Large intestine (tissue), 3 donors: ENCODE results near the gene CCDC85C. TPM values are rescaled to one million over a fixed set of nuclear protein-coding genes. Genes with fewer than 3 reads are reported as not detected.

Source experiments
- DNase-seq, 2 donors: peaks; one replicate each; pipeline versions ENCODE4 v3.0.0 to v3.0.0-alpha.2; 2013
- H3K27ac ChIP-seq: one replicate; pipeline ENCODE4 v1.5.1; 2013; ENCODE audit warnings: low read length
- H3K27me3 ChIP-seq: 2 replicates; pipeline ENCODE4 v1.6.1; 2013; ENCODE audit warnings: low read length; ENCODE audit not compliant: control insufficient read depth, insufficient read depth
- H3K36me3 ChIP-seq: 2 replicates; pipeline ENCODE4 v1.6.1; 2013; ENCODE audit warnings: low read length; ENCODE audit not compliant: control insufficient read depth, insufficient read depth
- H3K4me1 ChIP-seq: one replicate; pipeline ENCODE4 v1.6.1; 2013; ENCODE audit warnings: low read length; ENCODE audit not compliant: control insufficient read depth, insufficient read depth
- H3K4me3 ChIP-seq: one replicate; pipeline ENCODE4 v1.5.1; 2013; ENCODE audit warnings: low read length
- H3K9me3 ChIP-seq: one replicate; pipeline ENCODE4 v1.6.1; 2013; ENCODE audit warnings: mild to moderate bottlenecking, low read depth, low read length, moderate library complexity; ENCODE audit not compliant: control insufficient read depth
- WGBS: methylation state at CpG from one replicate; pipeline ENCODE4 v1.1.5; 2013; ENCODE audit warnings: low lambda C conversion rate; ENCODE audit not compliant: insufficient coverage; 5-methylcytosine and 5-hydroxymethylcytosine counted together
- polyA plus RNA-seq: library from polyadenylated mRNA; unstranded; fragments of 120-200 nt; gene quantifications from one replicate; pipeline ENCODE4 v1.2.1, GENCODE V29; 2013

CCDC85C gene
- polyA plus RNA-seq, 1 donor, result 28.5 TPM

DNA sequence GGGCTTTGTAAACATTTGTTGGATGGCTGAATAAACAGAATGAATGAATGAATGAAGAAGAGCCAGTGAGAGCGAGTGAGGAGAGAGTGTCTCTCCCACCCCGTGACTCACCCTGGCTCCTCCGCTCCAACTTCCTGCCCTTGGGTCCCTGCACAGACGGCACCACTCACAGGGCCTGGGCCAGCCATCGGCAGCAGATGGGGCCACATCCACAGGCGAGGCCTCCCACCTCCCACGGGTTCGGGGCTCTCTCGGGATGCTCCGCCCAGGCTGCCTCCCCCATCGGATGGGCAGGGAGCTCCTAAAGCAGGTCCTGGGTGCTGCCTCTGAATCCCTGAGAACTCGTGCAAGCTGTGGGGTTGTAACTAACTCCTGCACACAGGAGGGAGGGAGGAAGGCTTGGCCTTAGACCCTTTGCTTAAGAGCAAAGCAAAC, 81.5 kb downstream of the CCDC85C start:
- peak in 1 of 2 donors; percentile 37 for DNase-seq
- peaks cover 36% of the 10 kb centered on the region for H3K4me1 ChIP-seq
- H3K27me3 ChIP-seq, result no peaks in the 10 kb centered on the region
- H3K9me3 ChIP-seq, result no peaks in the 10 kb centered on the region
- no peak overlapping the region for H3K27ac ChIP-seq
- H3K36me3 ChIP-seq, result peaks cover 20% of the 10 kb centered on the region
- no peak overlapping the region for H3K4me3 ChIP-seq
- WGBS, result no CpG with 5 or more reads among the region's 12 CpGs

DNA sequence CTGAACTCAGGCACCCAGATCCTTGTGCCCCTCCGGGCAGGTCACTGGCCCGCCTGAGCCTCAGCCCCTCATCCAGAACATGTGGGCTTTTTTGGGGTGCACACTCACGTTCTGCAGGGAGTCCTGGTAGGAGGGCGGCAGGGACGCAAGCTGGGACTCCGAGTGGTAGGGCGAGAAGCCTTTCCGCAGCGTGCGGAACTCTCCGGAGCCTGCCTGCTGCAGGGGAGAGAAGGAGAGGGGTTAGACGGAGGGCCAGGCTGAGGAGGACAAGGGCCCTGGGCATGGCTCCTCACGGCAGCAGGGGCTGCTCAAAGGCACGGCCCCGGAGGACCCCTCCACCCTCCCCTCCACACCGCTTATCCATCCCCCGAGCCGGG, 82.0 kb downstream of the CCDC85C start:
- Histone ChIP-seq H3K4me3 (no peak overlapping the region), H3K27me3 (no peaks in the 10 kb centered on the region), H3K4me1 (peaks cover 36% of the 10 kb centered on the region), H3K27ac (no peak overlapping the region), H3K36me3 (peaks cover 21% of the 10 kb centered on the region), H3K9me3 (no peaks in the 10 kb centered on the region)
- DNase-seq, result no peak
- WGBS, result no CpG with 5 or more reads among the region's 18 CpGs

DNA sequence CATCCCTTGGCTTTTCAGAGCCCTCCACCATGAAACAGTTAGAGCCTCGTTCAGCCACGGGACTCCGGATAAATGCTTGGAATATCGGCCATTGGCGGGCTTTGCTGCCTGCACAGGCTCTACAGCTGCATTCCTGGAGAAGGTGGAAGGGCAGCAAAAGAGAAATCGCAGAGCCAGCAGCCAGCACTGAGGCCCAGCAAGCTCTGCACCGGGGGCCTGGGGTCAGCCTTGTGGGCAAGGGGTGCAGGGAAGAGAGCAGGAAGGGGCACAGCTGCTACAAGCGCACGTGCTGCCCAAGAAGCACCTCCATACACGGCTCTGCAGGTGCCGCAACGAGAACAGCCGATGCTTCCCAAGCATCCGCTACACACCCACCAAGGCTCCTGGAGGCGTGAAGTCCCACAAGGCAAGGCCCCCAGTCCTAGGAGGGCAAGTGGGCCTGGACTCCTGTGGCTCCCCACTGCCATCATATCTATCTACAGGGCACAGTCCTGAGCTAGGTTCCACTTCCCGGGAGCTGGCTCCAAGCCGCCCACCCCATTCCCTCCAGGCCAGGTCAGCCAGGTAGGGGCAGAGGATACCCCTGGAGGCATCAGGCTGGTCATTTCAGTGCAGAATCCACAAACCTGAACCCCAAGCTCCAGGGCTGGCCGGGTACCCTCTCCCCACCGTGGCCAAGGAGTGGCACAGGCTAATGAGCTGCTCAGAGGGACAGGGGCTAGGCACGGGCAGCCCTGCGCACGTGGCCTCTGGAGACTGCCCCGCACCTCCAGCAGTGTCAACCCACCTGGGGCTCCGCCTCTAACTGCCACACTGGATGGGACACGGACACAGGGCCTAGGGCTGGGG, 82.6 kb downstream of the CCDC85C start:
- DNase-seq, result no peak
- WGBS, result no CpG with 5 or more reads among the region's 25 CpGs
- Histone ChIP-seq H3K4me3 (no peak overlapping the region), H3K4me1 (peaks cover 36% of the 10 kb centered on the region), H3K27ac (no peak overlapping the region), H3K36me3 (peaks cover 22% of the 10 kb centered on the region), H3K9me3 (no peaks in the 10 kb centered on the region), H3K27me3 (no peaks in the 10 kb centered on the region)

GRCh38 chr14:99520571-99521081, 83.4 kb downstream of the CCDC85C start:
- Histone ChIP-seq H3K36me3 (peaks cover 26% of the 10 kb centered on the region), H3K9me3 (no peaks in the 10 kb centered on the region), H3K27me3 (no peaks in the 10 kb centered on the region), H3K4me1 (peaks cover 36% of the 10 kb centered on the region), H3K4me3 (no peak overlapping the region), H3K27ac (no peak overlapping the region)
- no CpG with 5 or more reads among the region's 11 CpGs for WGBS
- DNase-seq, result no peak

DNA sequence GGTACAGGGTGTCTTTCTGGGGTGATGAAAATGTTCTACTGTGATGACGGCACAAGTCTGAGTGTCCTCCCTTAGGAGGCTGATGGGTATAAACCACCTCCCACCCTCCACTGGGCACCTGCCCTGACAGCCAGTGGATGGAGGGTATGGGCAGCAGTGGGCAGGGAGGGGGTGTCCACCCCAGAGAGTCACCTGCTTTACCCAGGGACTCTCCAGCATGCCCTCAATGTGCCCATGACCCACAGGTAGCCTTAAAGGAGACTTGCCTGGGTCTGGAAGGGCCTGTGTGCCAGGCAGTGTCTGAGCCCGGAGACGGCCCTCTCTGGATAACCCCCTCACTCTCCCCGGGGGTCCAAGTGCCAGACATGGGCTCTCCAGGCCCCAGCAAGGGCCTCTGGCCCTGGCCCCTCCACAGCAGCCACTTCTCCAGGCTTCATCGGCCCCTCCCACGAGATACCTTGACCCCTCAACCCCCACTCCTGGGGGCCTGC, 84.0 kb downstream of the CCDC85C start:
- peaks cover 30% of the 10 kb centered on the region for H3K4me1 ChIP-seq
- no peak overlapping the region for H3K4me3 ChIP-seq
- H3K27me3 ChIP-seq, result no peaks in the 10 kb centered on the region
- no peak overlapping the region for H3K27ac ChIP-seq
- no peaks in the 10 kb centered on the region for H3K9me3 ChIP-seq
- no CpG with 5 or more reads among the region's 6 CpGs for WGBS
- DNase-seq, result no peak
- peaks cover 29% of the 10 kb centered on the region for H3K36me3 ChIP-seq

- no peak overlapping the region for H3K4me3 ChIP-seq
- peaks cover 25% of the 10 kb centered on the region for H3K4me1 ChIP-seq
- H3K27me3 ChIP-seq, result no peaks in the 10 kb centered on the region
- no peaks in the 10 kb centered on the region for H3K9me3 ChIP-seq
- H3K27ac ChIP-seq, result no peak overlapping the region
- H3K36me3 ChIP-seq, result peaks cover 34% of the 10 kb centered on the region
- DNase-seq, result no peak
- WGBS, result 100% methylated on average over 1 of the region's 8 CpGs
Measured at GRCh38 chr14:99519347-99519881, 84.6 kb downstream of the CCDC85C start.

DNA sequence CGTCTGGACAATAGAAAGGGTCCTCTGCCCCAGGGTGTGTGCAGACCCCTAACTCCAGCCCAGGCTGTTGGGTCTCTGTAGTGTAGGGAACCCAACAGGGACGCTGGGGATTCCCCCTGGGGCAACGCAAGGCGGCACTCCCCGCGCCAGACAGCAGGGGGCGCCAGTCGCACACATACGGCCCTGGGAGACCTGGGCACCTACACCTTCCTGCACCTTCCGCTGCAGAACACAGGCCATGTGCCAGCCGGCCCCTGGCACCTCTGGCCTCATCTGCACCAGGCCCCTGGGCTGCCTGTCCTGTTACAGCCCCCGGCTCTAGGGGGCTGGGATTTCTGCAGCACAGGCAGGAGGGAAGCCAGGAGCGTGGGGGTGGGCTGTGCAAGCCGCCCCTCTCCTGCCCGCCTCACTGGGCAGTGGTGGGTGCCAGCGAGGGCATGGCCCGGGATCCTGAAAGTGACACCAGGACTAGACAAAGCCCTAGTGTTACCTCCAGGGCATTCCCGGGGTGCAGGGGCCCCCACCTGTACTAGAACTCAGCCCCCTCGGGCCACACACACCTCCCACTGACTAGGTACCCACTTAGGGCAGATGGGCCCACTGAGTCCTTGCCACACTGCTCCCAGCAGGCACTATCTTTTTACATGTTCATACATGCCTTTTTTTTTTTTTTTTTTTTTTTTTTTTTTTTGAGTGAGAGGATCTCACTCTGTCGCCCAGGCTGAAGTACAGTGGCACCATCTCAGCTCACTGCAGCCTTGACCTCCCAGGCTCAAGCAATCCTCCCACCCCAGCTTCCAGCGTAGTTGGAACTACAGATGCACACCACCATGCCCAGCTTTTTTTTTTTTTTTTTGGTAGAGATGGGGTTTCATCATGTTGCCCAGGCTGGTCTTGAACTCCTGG, 85.3 kb downstream of the CCDC85C start:
- peak; percentile 48 to 57 for DNase-seq
- H3K36me3 ChIP-seq, result peaks cover 42% of the 10 kb centered on the region

DNA sequence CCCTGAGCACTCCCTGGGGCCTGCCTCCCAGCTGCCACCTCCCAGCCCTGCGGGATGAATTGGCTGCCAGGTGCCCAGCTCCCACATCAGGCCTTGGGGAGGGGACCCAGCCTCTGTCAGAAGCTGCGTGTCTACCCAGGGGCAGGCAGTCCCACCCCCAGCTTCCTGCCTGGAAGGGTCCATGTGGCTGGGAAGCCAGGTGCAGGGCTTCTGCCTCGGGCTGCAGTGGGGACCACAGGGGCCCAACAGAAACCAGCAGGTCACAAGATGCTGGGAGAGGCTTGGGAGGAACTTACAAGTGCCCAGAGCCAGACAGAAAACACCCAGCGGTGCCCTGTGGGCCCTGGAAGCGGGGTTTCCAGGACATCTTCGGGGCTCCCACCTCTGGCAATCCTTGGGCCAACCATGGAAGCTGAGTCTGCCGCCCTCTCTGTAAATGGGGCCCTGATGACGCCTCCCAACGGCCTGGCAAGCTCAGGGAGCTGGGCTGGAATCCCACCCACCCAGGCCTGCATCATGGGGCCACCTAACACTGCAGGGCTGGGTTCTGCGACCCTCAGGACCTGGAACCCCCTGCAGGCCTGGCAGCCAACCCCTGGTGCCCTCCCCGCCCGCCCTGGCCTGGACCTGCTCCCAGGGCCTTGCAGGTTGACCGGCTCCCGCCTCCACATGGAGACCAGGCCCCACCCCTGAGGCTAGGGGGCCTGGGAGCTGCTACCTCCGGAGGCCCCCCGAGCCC, 86.2 kb downstream of the CCDC85C start:
- no peak overlapping the region for H3K4me3 ChIP-seq
- H3K27me3 ChIP-seq, result no peaks in the 10 kb centered on the region
- no peaks in the 10 kb centered on the region for H3K9me3 ChIP-seq
- no peak overlapping the region for H3K27ac ChIP-seq
- no CpG with 5 or more reads among the region's 16 CpGs for WGBS
- peaks cover 50% of the 10 kb centered on the region for H3K36me3 ChIP-seq
- peaks cover 12% of the 10 kb centered on the region for H3K4me1 ChIP-seq
- no peak for DNase-seq

More for the DNA sequence above, 85.3 kb downstream of the CCDC85C start:
- Histone ChIP-seq H3K9me3 (no peaks in the 10 kb centered on the region), H3K4me1 (peaks cover 21% of the 10 kb centered on the region), H3K27ac (no peak overlapping the region), H3K27me3 (no peaks in the 10 kb centered on the region), H3K4me3 (no peak overlapping the region)
- WGBS, result no CpG with 5 or more reads among the region's 21 CpGs

DNA sequence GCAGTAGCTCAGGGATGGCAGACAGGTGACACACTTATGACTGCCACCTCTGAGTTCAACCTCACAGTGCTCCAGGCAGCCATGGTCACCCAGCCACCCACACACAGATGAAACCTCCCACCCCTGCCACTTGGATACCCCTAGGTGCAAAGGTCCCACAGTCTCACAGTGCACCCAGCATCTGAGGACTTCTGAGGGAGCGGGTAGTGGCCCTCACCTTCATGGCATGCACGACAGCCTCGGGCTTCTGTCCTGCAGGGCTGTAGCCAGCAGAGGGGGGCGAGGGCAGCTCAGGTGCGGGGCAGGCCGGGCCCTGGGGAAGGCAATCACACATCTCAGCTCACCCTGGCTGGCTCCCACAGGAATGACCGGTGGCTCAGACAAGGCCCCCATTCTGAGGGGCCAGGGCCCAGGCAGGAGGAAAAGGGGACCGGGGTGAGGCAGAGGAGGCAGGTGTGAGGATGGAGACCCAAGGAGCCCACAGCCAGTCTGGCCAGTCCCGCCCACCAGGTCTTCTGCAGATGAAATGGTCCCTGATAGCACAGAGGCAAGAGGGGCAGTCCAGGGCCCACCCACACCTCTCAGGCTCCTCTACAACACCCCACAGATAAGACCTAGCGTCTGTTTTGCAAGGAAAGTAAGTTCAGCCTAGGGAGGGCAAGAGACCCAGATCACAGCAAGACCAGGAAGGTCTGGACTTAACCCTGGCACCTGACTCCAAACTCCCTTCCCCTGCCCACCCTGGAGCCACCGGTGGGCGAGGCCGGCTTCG, 87.0 kb downstream of the CCDC85C start:
- peaks cover 56% of the 10 kb centered on the region for H3K36me3 ChIP-seq
- no peaks in the 10 kb centered on the region for H3K9me3 ChIP-seq
- H3K4me1 ChIP-seq, result peaks cover 8% of the 10 kb centered on the region
- no peaks in the 10 kb centered on the region for H3K27me3 ChIP-seq
- WGBS, result no CpG with 5 or more reads among the region's 14 CpGs
- no peak overlapping the region for H3K27ac ChIP-seq
- no peak overlapping the region for H3K4me3 ChIP-seq
- DNase-seq, result no peak
